HepG2 (cell line): ENCODE data around the gene ERBB4.

Source experiments
- ARNTL ChIP-seq: sonication (generic); formaldehyde crosslinking; IDR thresholded peaks from 2 replicates; pipeline ENCODE4 v1.4.0; 2020; ENCODE audit warnings: mild to moderate bottlenecking, missing genetic modification reagents
- HCFC1 ChIP-seq: fragments of 150-350 bp; IDR thresholded peaks from 2 replicates; pipeline ENCODE4 v1.6.1; 2014; ENCODE audit warnings: low read depth, low read length
- POLR2A ChIP-seq, 2 experiments: IDR thresholded peaks; 2 replicates each; pipeline ENCODE4 v1.6.1; 2011; ENCODE audit warnings: low read depth in 2 of 2, low read length in 2 of 2, mild to moderate bottlenecking in 1 of 2, moderate library complexity in 1 of 2; ENCODE audit not compliant: insufficient read depth in 1 of 2
- RNF2 ChIP-seq: fragments of 450-650 bp; conservative IDR thresholded peaks from 2 replicates; pipeline ENCODE4 v1.6.1; 2016; ENCODE audit warnings: low read depth
- SPEN ChIP-seq: sonication (generic); formaldehyde crosslinking; IDR thresholded peaks from 2 replicates; pipeline ENCODE4 v1.5.1; 2020; ENCODE audit warnings: low read depth, mild to moderate bottlenecking, missing genetic modification reagents
- TCF7L2 ChIP-seq: IDR thresholded peaks from 2 replicates; pipeline ENCODE4 v1.6.1; 2011; ENCODE audit warnings: mild to moderate bottlenecking, low read depth, low read length, moderate library complexity
- ZNF232 ChIP-seq: sonication (generic); formaldehyde crosslinking; IDR thresholded peaks from 2 replicates; pipeline ENCODE4 v1.4.0; 2020; ENCODE audit warnings: missing genetic modification reagents, borderline replicate concordance
- ZNF619 ChIP-seq: sonication (generic); formaldehyde crosslinking; IDR thresholded peaks from 2 replicates; pipeline ENCODE4 v1.4.0; 2020; ENCODE audit warnings: mild to moderate bottlenecking, missing genetic modification reagents
- ZNF766 ChIP-seq: sonication (generic); formaldehyde crosslinking; IDR thresholded peaks from 2 replicates; pipeline ENCODE4 v1.5.0; 2020; ENCODE audit warnings: missing genetic modification reagents, borderline replicate concordance
- TF ChIP-seq, protein P1 (sequence below): sonication (generic); formaldehyde crosslinking; IDR thresholded peaks from 2 replicates; pipeline ENCODE4 v1.4.0; 2020; ENCODE audit warnings: mild to moderate bottlenecking, missing genetic modification reagents
- TF ChIP-seq, protein P2 (sequence below): sonication (generic); formaldehyde crosslinking; IDR thresholded peaks from 2 replicates; pipeline ENCODE4 v1.4.0; 2020; ENCODE audit warnings: missing genetic modification reagents, borderline replicate concordance
- TF ChIP-seq, protein P3 (sequence below): sonication (generic); formaldehyde crosslinking; IDR thresholded peaks from 2 replicates; pipeline ENCODE4 v1.5.0; 2020; ENCODE audit warnings: mild to moderate bottlenecking, missing genetic modification reagents, moderate library complexity
- TF ChIP-seq, protein P4 (sequence below): sonication (generic); formaldehyde crosslinking; IDR thresholded peaks from 2 replicates; pipeline ENCODE4 v1.4.0; 2020; ENCODE audit warnings: mild to moderate bottlenecking, missing genetic modification reagents
- TF ChIP-seq, protein P5 (sequence below): sonication (generic); formaldehyde crosslinking; IDR thresholded peaks from 2 replicates; pipeline ENCODE4 v1.8.1; 2023; ENCODE audit warnings: missing genetic modification reagents, mild to moderate bottlenecking, borderline replicate concordance

DNA sequence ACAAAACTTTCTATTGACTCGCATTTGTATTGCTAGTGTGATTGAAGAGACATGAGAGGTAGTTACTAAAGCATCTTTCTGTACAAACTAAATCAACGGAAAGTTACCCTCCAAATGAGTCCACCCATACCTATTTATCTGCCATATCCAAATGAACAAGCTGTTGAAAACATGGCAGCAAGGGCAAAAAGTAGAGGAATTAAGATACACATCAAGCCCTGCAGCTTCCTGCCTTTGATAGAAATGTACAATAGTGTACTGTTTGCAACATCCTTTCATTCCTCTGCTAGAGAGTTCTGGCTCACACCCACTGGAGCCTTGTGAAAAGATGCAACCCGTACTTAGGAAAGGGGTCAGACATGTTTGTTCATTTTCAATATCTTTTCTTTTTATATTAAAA lies 122.5 kb downstream of the ERBB4 start:
- no peak for TF ChIP-seq ZNF619
- no peak for TF ChIP-seq RNF2
- TF ChIP-seq TCF7L2 = no peak
- no peak for TF ChIP-seq SPEN (CRISPR knock-in tag)
- no peak for TF ChIP-seq ZNF766 (CRISPR knock-in tag)
- no peak for TF ChIP-seq ARNTL (CRISPR knock-in tag)
- no peak for TF ChIP-seq ZNF232 (CRISPR knock-in tag)
- TF ChIP-seq, protein P1, sequence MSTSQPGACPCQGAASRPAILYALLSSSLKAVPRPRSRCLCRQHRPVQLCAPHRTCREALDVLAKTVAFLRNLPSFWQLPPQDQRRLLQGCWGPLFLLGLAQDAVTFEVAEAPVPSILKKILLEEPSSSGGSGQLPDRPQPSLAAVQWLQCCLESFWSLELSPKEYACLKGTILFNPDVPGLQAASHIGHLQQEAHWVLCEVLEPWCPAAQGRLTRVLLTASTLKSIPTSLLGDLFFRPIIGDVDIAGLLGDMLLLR = no peak
- TF ChIP-seq, protein P2, sequence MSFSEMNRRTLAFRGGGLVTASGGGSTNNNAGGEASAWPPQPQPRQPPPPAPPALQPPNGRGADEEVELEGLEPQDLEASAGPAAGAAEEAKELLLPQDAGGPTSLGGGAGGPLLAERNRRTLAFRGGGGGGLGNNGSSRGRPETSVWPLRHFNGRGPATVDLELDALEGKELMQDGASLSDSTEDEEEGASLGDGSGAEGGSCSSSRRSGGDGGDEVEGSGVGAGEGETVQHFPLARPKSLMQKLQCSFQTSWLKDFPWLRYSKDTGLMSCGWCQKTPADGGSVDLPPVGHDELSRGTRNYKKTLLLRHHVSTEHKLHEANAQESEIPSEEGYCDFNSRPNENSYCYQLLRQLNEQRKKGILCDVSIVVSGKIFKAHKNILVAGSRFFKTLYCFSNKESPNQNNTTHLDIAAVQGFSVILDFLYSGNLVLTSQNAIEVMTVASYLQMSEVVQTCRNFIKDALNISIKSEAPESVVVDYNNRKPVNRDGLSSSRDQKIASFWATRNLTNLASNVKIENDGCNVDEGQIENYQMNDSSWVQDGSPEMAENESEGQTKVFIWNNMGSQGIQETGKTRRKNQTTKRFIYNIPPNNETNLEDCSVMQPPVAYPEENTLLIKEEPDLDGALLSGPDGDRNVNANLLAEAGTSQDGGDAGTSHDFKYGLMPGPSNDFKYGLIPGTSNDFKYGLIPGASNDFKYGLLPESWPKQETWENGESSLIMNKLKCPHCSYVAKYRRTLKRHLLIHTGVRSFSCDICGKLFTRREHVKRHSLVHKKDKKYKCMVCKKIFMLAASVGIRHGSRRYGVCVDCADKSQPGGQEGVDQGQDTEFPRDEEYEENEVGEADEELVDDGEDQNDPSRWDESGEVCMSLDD = no peak
- TF ChIP-seq, protein P3, sequence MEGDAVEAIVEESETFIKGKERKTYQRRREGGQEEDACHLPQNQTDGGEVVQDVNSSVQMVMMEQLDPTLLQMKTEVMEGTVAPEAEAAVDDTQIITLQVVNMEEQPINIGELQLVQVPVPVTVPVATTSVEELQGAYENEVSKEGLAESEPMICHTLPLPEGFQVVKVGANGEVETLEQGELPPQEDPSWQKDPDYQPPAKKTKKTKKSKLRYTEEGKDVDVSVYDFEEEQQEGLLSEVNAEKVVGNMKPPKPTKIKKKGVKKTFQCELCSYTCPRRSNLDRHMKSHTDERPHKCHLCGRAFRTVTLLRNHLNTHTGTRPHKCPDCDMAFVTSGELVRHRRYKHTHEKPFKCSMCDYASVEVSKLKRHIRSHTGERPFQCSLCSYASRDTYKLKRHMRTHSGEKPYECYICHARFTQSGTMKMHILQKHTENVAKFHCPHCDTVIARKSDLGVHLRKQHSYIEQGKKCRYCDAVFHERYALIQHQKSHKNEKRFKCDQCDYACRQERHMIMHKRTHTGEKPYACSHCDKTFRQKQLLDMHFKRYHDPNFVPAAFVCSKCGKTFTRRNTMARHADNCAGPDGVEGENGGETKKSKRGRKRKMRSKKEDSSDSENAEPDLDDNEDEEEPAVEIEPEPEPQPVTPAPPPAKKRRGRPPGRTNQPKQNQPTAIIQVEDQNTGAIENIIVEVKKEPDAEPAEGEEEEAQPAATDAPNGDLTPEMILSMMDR (CRISPR knock-in tag) = no peak
- TF ChIP-seq, protein P4, sequence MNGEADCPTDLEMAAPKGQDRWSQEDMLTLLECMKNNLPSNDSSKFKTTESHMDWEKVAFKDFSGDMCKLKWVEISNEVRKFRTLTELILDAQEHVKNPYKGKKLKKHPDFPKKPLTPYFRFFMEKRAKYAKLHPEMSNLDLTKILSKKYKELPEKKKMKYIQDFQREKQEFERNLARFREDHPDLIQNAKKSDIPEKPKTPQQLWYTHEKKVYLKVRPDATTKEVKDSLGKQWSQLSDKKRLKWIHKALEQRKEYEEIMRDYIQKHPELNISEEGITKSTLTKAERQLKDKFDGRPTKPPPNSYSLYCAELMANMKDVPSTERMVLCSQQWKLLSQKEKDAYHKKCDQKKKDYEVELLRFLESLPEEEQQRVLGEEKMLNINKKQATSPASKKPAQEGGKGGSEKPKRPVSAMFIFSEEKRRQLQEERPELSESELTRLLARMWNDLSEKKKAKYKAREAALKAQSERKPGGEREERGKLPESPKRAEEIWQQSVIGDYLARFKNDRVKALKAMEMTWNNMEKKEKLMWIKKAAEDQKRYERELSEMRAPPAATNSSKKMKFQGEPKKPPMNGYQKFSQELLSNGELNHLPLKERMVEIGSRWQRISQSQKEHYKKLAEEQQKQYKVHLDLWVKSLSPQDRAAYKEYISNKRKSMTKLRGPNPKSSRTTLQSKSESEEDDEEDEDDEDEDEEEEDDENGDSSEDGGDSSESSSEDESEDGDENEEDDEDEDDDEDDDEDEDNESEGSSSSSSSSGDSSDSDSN = no peak
- TF ChIP-seq HCFC1 = no peak
- no peak for TF ChIP-seq POLR2A (IDR thresholded peaks at IDR 0.05; ENCODE audit: insufficient read depth in 1 of 2, low read depth in 2 of 2, low read length in 2 of 2)
- TF ChIP-seq, protein P5, sequence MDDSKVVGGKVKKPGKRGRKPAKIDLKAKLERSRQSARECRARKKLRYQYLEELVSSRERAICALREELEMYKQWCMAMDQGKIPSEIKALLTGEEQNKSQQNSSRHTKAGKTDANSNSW (CRISPR knock-in tag) = no peak
